ENCODE results near the gene TMEM119.
"Not testable (repeated sequence)": the region's sequence is repeated elsewhere in the genome, so short reads cannot be mapped to it uniquely, and the experiment has no call there.

Gene TMEM119

DNA sequence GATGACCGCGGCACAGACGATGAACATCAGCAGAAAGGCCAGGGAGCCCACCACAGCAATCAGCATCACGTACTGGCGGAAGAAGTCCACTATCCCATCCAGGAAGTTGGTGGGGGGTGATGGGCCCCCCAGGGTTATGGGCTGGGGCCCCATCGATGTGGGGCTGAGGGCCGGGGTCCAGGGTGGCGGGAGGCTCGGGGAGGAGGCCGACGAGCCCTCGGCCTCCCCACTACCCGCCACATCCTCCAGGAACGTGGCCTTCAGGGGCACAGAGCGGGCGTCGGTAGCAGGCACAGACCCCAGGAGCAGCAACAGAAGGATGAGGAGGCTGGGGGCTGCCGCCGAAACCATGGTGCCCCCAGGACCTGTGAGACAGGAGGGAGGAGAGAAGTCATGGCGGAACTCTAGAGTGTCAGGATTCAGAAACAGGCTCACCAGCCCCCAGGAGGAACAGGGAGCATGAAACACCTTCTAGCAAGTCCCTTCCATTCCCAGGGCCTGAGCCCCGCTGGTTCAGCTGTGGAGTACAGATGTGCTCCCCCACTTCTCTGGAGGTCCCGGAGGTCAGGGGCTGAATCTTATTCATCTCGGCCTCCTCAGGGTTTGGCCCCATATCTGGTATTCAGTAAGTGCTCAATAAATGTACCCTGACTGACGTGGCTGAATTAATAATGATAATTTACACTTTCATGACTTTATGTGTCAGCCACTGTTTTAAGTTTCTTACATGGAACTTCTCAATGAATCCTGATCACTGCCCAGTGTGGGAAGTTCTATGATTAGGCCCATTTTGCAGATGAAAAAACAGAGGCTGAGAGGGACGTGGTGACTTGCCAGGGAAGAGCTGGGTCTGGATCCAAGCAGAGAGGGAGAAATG lies 5.6 kb downstream of the TMEM119 start:
- no peak overlapping the region for H3K9ac ChIP-seq (ENCODE audit: low read length)
- no peaks in the 10 kb centered on the region for H3K79me1 ChIP-seq (ENCODE audit: low read length)
- no peak overlapping the region for H2BK15ac ChIP-seq (replicated peaks; ENCODE audit: low read depth)
- no peak overlapping the region for H3K23ac ChIP-seq (ENCODE audit: low read length)
- H3K4me2 ChIP-seq (ENCODE audit: low read length), result no peak overlapping the region
- no CpG with 5 or more reads among the region's 25 CpGs for WGBS (ENCODE audit: extremely low coverage, insufficient coverage, low lambda C conversion rate)
- no peak overlapping the region for H4K5ac ChIP-seq (ENCODE audit: low read length)
- no peak overlapping the region for H4K8ac ChIP-seq (ENCODE audit: low read depth, low read length)
- H3K4ac ChIP-seq (ENCODE audit: low read depth, low read length), result no peak overlapping the region
- no peaks in the 10 kb centered on the region for H3K36me3 ChIP-seq (ENCODE audit: control insufficient read depth, insufficient read depth, low read length)
- no peak overlapping the region for H2AK5ac ChIP-seq (ENCODE audit: low read length)
- DNase-seq, result no peak
- H3K4me1 ChIP-seq (ENCODE audit: control insufficient read depth, low read depth, low read length), result peaks cover 2% of the 10 kb centered on the region
- H2BK120ac ChIP-seq (ENCODE audit: low read depth, low read length), result no peak overlapping the region
- no peak overlapping the region for H3K56ac ChIP-seq (ENCODE audit: low read length)
- no peak overlapping the region for H3K18ac ChIP-seq (ENCODE audit: low read length)
- no peak overlapping the region for H2BK5ac ChIP-seq (ENCODE audit: low read length)
- H3K4me3 ChIP-seq (ENCODE audit: low read length), result no peak overlapping the region
- no peaks in the 10 kb centered on the region for H3K27me3 ChIP-seq (ENCODE audit: insufficient read depth, low read length, poor library complexity)
- no peak overlapping the region for H3K27ac ChIP-seq (ENCODE audit: low read depth, low read length)
- no peaks in the 10 kb centered on the region for H3K79me2 ChIP-seq (ENCODE audit: control insufficient read depth, insufficient read depth, low read length)

DNA sequence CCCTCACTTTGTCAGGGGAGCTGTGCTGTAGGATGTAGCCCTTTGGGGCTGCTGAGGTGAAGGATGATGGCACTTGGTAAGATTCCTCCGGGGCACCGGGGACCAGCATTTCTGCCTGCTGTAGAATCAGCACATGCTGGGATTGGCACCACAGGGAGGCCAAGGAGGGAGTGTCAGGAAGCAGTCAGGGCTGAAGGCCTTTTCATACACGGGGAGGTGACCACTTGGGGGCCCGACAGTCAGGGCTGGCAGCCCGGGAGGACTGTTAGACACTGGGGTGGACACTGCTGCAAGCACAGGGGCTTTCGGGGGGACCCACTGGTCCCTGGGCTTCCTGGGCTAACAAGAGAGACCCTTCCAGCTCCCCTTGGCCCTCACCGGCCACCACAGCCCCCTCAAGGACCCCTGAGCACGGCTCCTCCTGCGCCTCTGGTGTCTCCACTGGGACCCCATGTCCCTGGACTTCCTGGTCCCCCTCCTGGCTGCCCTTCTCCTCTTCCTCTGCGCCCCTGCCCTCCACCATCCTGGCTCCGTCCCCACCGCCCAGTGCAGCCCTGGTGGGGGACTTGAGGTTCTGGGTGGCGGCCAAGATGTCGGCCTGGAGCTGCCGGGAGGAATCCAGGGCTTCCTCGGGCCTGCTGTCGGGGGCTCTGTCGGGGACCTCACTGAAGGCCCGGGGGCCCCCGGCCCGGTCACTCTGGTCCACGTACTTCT lies 6.5 kb downstream of the TMEM119 start:
- Histone ChIP-seq H3K9ac (ENCODE audit: low read length) (no peak overlapping the region), H3K4me1 (ENCODE audit: control insufficient read depth, low read depth, low read length) (peaks cover 2% of the 10 kb centered on the region), H3K4me2 (ENCODE audit: low read length) (no peak overlapping the region), H3K79me1 (ENCODE audit: low read length) (no peaks in the 10 kb centered on the region), H3K18ac (ENCODE audit: low read length) (no peak overlapping the region), H2BK120ac (ENCODE audit: low read depth, low read length) (no peak overlapping the region), H2BK15ac (replicated peaks; ENCODE audit: low read depth) (no peak overlapping the region), H3K4me3 (ENCODE audit: low read length) (no peak overlapping the region), H3K4ac (ENCODE audit: low read depth, low read length) (no peak overlapping the region), H2AK5ac (ENCODE audit: low read length) (no peak overlapping the region), H3K27ac (ENCODE audit: low read depth, low read length) (no peak overlapping the region), H3K79me2 (ENCODE audit: control insufficient read depth, insufficient read depth, low read length) (no peaks in the 10 kb centered on the region), H3K56ac (ENCODE audit: low read length) (no peak overlapping the region), H3K36me3 (ENCODE audit: control insufficient read depth, insufficient read depth, low read length) (no peaks in the 10 kb centered on the region), H4K5ac (ENCODE audit: low read length) (no peak overlapping the region), H3K23ac (ENCODE audit: low read length) (no peak overlapping the region), H2BK5ac (ENCODE audit: low read length) (no peak overlapping the region), H3K27me3 (ENCODE audit: insufficient read depth, low read length, poor library complexity) (no peaks in the 10 kb centered on the region), H4K8ac (ENCODE audit: low read depth, low read length) (no peak overlapping the region)
- DNase-seq, result no peak
- WGBS (ENCODE audit: extremely low coverage, insufficient coverage, low lambda C conversion rate), result no CpG with 5 or more reads among the region's 22 CpGs

DNA sequence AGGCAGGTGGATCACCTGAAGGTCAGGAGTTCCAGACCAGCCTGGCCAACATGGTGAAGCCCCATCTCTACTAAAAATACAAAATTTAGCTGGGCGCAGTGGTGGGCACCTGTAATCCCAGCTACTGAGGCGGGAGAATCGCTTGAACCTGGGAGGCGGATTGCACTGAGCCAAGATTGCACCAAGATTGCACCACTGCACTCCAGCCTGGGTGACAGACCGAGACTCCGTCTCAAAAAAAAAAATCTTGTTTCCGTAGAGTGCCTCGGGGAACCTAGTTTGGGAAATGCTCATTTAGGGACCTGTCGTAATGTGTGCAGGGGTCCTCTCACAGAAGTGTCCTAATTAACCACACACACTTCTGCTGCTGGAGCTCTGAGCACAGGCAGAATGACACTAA lies 7.4 kb downstream of the TMEM119 start:
- H2AK5ac ChIP-seq (ENCODE audit: low read length); H4K8ac ChIP-seq (ENCODE audit: low read depth, low read length); H3K4me1 ChIP-seq (ENCODE audit: control insufficient read depth, low read depth, low read length); H2BK5ac ChIP-seq (ENCODE audit: low read length); H3K79me1 ChIP-seq (ENCODE audit: low read length); H3K79me2 ChIP-seq (ENCODE audit: control insufficient read depth, insufficient read depth, low read length); H3K18ac ChIP-seq (ENCODE audit: low read length); H3K56ac ChIP-seq (ENCODE audit: low read length); H3K27ac ChIP-seq (ENCODE audit: low read depth, low read length); H2BK15ac ChIP-seq (replicated peaks; ENCODE audit: low read depth); H3K4me2 ChIP-seq (ENCODE audit: low read length); H4K5ac ChIP-seq (ENCODE audit: low read length); H3K9ac ChIP-seq (ENCODE audit: low read length); H2BK120ac ChIP-seq (ENCODE audit: low read depth, low read length); DNase-seq; H3K36me3 ChIP-seq (ENCODE audit: control insufficient read depth, insufficient read depth, low read length); H3K27me3 ChIP-seq (ENCODE audit: insufficient read depth, low read length, poor library complexity); H3K4ac ChIP-seq (ENCODE audit: low read depth, low read length); H3K4me3 ChIP-seq (ENCODE audit: low read length); H3K23ac ChIP-seq (ENCODE audit: low read length): not testable (repeated sequence)
- WGBS (ENCODE audit: extremely low coverage, insufficient coverage, low lambda C conversion rate), result no CpG with 5 or more reads among the region's 9 CpGs

DNA sequence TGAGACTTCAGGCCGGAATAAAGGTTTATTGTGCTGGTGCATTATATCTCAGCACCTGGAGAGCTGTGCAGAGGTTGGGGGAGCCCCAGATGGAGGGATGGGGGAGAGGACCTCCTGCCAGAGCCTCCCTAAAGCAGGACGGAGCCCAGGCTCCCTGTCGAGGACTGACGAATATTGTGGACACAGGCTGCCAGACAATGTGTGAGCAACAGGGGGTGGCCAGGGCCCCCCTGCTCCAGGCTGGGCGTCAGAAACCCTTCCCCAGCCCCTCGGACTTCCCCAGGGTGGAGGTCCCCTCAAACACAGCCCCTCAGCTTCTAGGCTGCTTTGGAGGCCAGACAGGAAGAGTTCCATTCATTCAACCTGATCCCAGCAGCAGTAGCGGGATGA lies 8.0 kb downstream of the TMEM119 start:
- Histone ChIP-seq H3K23ac (ENCODE audit: low read length) (no peak overlapping the region), H2BK120ac (ENCODE audit: low read depth, low read length) (no peak overlapping the region), H4K8ac (ENCODE audit: low read depth, low read length) (no peak overlapping the region), H4K5ac (ENCODE audit: low read length) (no peak overlapping the region), H2AK5ac (ENCODE audit: low read length) (no peak overlapping the region), H3K56ac (ENCODE audit: low read length) (no peak overlapping the region), H3K9ac (ENCODE audit: low read length) (no peak overlapping the region), H3K36me3 (ENCODE audit: control insufficient read depth, insufficient read depth, low read length) (no peaks in the 10 kb centered on the region), H2BK15ac (replicated peaks; ENCODE audit: low read depth) (no peak overlapping the region), H3K4me3 (ENCODE audit: low read length) (no peak overlapping the region), H3K79me2 (ENCODE audit: control insufficient read depth, insufficient read depth, low read length) (no peaks in the 10 kb centered on the region), H3K4me1 (ENCODE audit: control insufficient read depth, low read depth, low read length) (peaks cover 2% of the 10 kb centered on the region), H3K4ac (ENCODE audit: low read depth, low read length) (no peak overlapping the region), H2BK5ac (ENCODE audit: low read length) (no peak overlapping the region), H3K79me1 (ENCODE audit: low read length) (no peaks in the 10 kb centered on the region), H3K18ac (ENCODE audit: low read length) (no peak overlapping the region), H3K27ac (ENCODE audit: low read depth, low read length) (no peak overlapping the region), H3K4me2 (ENCODE audit: low read length) (no peak overlapping the region), H3K27me3 (ENCODE audit: insufficient read depth, low read length, poor library complexity) (no peaks in the 10 kb centered on the region)
- no CpG with 5 or more reads among the region's 7 CpGs for WGBS (ENCODE audit: extremely low coverage, insufficient coverage, low lambda C conversion rate)
- DNase-seq, result no peak

DNA sequence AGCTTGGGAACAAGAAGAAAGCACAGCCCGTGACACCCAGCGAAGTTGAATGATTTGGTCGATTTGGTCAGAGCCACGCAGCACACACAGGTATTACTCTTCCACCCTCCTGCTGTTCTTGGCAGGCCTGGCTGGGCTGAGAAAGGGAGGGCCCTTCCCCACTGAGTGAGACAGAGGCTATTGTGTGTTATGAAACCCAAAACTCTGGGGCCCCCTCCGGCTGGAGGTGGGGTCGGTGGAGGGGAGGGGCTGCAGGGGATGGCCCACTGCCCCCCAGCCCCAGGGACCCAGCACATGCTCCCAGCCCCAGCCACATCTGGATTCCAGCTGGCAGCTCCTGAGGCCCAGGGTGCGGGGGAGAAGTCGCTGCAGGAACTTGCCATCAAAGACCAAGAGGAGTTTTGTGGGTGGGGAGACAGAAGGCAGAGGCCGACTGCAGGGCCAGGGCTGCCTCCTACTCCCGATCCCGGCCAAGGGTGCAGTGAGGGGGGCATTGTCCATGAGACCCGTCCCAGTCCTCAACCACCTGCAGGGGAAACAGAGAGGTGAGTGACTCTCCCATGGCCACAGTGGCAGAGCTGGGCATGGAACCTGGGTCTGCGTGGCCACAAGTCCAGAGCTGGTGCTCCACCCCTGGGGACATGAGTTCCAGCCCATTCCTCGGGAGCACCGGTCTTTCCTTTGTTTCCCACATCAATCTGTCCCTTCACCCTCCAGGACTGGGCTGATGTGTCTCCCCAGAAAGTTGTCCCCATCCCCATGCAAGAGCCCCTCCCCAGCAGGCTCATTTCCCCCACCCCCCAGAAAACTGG lies 8.7 kb downstream of the TMEM119 start:
- peak overlapping the region; percentile 65 for H3K56ac ChIP-seq (ENCODE audit: low read length)
- no peak overlapping the region for H3K4me3 ChIP-seq (ENCODE audit: low read length)
- no peak overlapping the region for H3K4ac ChIP-seq (ENCODE audit: low read depth, low read length)
- H2BK5ac ChIP-seq (ENCODE audit: low read length), result no peak overlapping the region
- H3K9ac ChIP-seq (ENCODE audit: low read length), result no peak overlapping the region
- peak; percentile 37 for DNase-seq
- no peaks in the 10 kb centered on the region for H3K79me1 ChIP-seq (ENCODE audit: low read length)
- no peak overlapping the region for H2AK5ac ChIP-seq (ENCODE audit: low read length)
- no peak overlapping the region for H2BK15ac ChIP-seq (replicated peaks; ENCODE audit: low read depth)
- H3K27me3 ChIP-seq (ENCODE audit: insufficient read depth, low read length, poor library complexity), result no peaks in the 10 kb centered on the region
- no peak overlapping the region for H4K5ac ChIP-seq (ENCODE audit: low read length)
- H3K36me3 ChIP-seq (ENCODE audit: control insufficient read depth, insufficient read depth, low read length), result no peaks in the 10 kb centered on the region
- peaks cover 2% of the 10 kb centered on the region for H3K4me1 ChIP-seq (ENCODE audit: control insufficient read depth, low read depth, low read length)
- H3K23ac ChIP-seq (ENCODE audit: low read length), result no peak overlapping the region
- WGBS (ENCODE audit: extremely low coverage, insufficient coverage, low lambda C conversion rate), result no CpG with 5 or more reads among the region's 15 CpGs
- peak overlapping the region; percentile 6 for H3K18ac ChIP-seq (ENCODE audit: low read length)
- no peak overlapping the region for H4K8ac ChIP-seq (ENCODE audit: low read depth, low read length)
- no peak overlapping the region for H3K27ac ChIP-seq (ENCODE audit: low read depth, low read length)
- no peak overlapping the region for H3K4me2 ChIP-seq (ENCODE audit: low read length)
- H2BK120ac ChIP-seq (ENCODE audit: low read depth, low read length), result no peak overlapping the region
- no peaks in the 10 kb centered on the region for H3K79me2 ChIP-seq (ENCODE audit: control insufficient read depth, insufficient read depth, low read length)

All from mesendoderm (in vitro differentiated cells).